Thyroid gland (tissue), 4 donors: ENCODE measurements around the gene POLR3H. TPM values are rescaled to one million over a fixed set of nuclear protein-coding genes. Genes with fewer than 3 reads are reported as not detected.
A peak's percentile ranks its signal among the peaks of the same experiment; 100 is the strongest.

Experiments used
- DNase-seq, 2 donors: peaks; one replicate each; pipeline ENCODE4 v3.0.0-alpha.2; 2019
- H3K27ac ChIP-seq, 3 donors: fragments of 200-600 bp; sonication (generic); 1 replicate in 2 of 3; 2 replicates in 1 of 3; pipeline ENCODE4 v1.5.1; 2016 to 2019; ENCODE audit warnings: mild to moderate bottlenecking in 1 of 3, moderate library complexity in 1 of 3
- H3K27me3 ChIP-seq: fragments of 200-600 bp; sonication (generic); one replicate; pipeline ENCODE4 v1.5.1; 2019
- H3K36me3 ChIP-seq, 2 donors: fragments of 200-600 bp; sonication (generic); one replicate each; pipeline ENCODE4 v1.5.1; 2016 to 2019
- H3K4me1 ChIP-seq, 2 donors: fragments of 200-600 bp; sonication (generic); one replicate each; pipeline ENCODE4 v1.5.1; 2017 to 2019
- H3K4me3 ChIP-seq, 3 donors: fragments of 200-600 bp; sonication (generic); replicated peaks in 1 of 3; 1 replicate in 2 of 3; 2 replicates in 1 of 3; pipeline ENCODE4 v1.5.1; 2016; ENCODE audit warnings: mild to moderate bottlenecking in 1 of 3
- H3K9me3 ChIP-seq: fragments of 200-600 bp; sonication (generic); one replicate; pipeline ENCODE4 v1.5.1; 2017
- POLR2A ChIP-seq, 2 donors: fragments of 450-650 bp; IDR thresholded peaks; one replicate each; pipeline ENCODE4 v1.6.1; 2017; ENCODE audit warnings: antibody characterized with exemption in 2 of 2, mild to moderate bottlenecking in 2 of 2, moderate library complexity in 1 of 2
- WGBS, 2 donors: methylation state at CpG; one replicate each; pipeline ENCODE4 v1.1.5; 2017; 5-methylcytosine and 5-hydroxymethylcytosine counted together
- intact Hi-C: fragments of 100-400 bp; cut with DNase I; formaldehyde crosslinking; loops from one replicate; pipeline ENCODE4 v1.15.1; 2023
- total RNA-seq, 4 donors: library from RNA; depleted of rRNA; stranded (reverse); fragments of >200 nt; gene quantifications; one replicate each; pipeline ENCODE4 v1.2.3, GENCODE V29; 2016
- TF ChIP-seq, protein P1 (sequence below), 6 experiments: fragments of 200-600 bp in 3 of 6; fragments of 450-650 bp in 3 of 6; sonication (generic) in 3 of 6; IDR thresholded peaks; one replicate each; pipeline ENCODE4 v1.5.1; 2016 to 2019; ENCODE audit warnings: antibody characterized with exemption in 6 of 6, mild to moderate bottlenecking in 2 of 6, inconsistent platforms in 1 of 6, moderate library complexity in 1 of 6

The POLR3H gene
- total RNA-seq, 4 donors from 2014 or later = 20.6 to 27.3 (median 25.3) TPM

DNA sequence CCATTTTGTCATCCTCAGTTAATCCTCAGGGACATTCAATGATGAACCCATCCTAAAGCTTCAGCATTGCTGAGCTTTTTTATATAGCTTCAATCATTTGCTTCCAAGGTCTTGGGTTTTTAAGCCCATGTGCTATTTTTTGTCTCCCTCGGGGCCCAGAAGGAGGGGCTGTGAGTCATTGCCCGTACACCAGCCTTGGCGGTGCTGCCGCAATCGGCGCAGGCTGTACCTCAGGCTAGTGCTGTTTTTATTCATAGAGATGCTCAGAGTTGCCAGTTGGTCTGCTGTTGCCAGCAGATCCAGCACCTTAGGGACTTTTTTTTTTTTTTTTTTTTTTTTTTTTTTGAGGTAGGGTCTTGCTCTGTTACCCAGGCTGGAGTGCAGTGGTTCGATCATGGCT lies 39.9 kb downstream of the POLR3H start:
- Histone ChIP-seq H3K27ac (no peak overlapping the region), H3K27me3 (no peaks in the 10 kb centered on the region), H3K36me3 (peaks cover 26 to 35% of the 10 kb centered on the region in 2 donors), H3K4me3 (no peak overlapping the region), H3K9me3 (no peaks in the 10 kb centered on the region), H3K4me1 (no peaks in the 10 kb centered on the region)
- no peak for DNase-seq
- 67 to 87% methylated on average over 7 of the region's 7 CpGs for WGBS, 2 donors
- intact Hi-C loops = no loop called here
- TF ChIP-seq, protein P1, sequence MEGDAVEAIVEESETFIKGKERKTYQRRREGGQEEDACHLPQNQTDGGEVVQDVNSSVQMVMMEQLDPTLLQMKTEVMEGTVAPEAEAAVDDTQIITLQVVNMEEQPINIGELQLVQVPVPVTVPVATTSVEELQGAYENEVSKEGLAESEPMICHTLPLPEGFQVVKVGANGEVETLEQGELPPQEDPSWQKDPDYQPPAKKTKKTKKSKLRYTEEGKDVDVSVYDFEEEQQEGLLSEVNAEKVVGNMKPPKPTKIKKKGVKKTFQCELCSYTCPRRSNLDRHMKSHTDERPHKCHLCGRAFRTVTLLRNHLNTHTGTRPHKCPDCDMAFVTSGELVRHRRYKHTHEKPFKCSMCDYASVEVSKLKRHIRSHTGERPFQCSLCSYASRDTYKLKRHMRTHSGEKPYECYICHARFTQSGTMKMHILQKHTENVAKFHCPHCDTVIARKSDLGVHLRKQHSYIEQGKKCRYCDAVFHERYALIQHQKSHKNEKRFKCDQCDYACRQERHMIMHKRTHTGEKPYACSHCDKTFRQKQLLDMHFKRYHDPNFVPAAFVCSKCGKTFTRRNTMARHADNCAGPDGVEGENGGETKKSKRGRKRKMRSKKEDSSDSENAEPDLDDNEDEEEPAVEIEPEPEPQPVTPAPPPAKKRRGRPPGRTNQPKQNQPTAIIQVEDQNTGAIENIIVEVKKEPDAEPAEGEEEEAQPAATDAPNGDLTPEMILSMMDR (IDR thresholded peaks at IDR 0.05) = no peak
- TF ChIP-seq POLR2A (IDR thresholded peaks at IDR 0.05) = no peak

DNA sequence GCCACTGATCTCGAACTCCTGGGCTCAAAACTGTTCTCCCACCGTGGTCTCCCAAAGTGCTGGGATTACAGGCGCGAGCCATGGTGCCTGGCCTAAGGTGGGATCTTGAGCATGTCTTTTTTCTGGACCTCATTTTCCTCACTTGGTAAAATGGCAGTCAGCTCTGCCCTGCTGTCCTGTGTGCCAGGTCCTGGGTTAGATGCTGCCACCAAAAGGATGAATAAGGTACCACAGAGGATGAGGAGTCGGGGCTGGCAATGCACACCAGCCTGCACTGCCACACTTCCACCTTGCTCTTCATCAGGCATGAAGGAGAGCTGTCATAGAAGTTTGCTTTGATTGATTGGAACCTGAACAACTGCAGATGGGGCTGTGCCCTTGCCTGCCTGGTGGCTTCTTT lies 43.1 kb downstream of the POLR3H start:
- TF ChIP-seq POLR2A (IDR thresholded peaks at IDR 0.05) = no peak
- TF ChIP-seq, protein P1 (IDR thresholded peaks at IDR 0.05) = no peak
- intact Hi-C loops = no loop called here
- 89 to 93% methylated on average over 5 of the region's 5 CpGs for WGBS, 2 donors
- H3K9me3 ChIP-seq = no peaks in the 10 kb centered on the region
- peaks cover 13 to 23% of the 10 kb centered on the region in 2 donors for H3K36me3 ChIP-seq
- no peak overlapping the region for H3K27ac ChIP-seq
- no peak for DNase-seq
- H3K27me3 ChIP-seq = no peaks in the 10 kb centered on the region
- peaks cover 0 to 9% of the 10 kb centered on the region in 2 donors for H3K4me1 ChIP-seq
- H3K4me3 ChIP-seq = no peak overlapping the region

DNA sequence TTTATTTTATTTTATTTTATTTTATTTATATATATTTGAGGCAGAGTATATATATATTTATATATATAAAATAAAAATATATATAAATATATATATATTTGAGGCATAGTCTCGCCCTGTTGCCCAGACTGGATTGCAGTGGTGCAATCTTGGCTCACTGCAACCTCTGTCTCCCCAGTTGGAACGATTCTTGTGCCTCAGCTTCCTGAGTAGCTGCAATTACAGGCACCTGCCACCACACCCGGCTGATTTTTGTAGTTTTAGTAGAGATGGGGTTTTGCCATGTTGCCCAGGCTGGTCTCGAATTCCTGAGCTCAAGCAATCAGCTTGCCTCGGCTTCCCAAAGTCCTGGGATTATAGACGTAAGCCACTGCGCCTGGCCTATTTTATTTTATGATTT lies 44.0 kb downstream of the POLR3H start:
- DNase-seq = peak; percentile 27 to 56
- 64 to 66% methylated on average over 7 of the region's 7 CpGs for WGBS, 2 donors
- TF ChIP-seq POLR2A (IDR thresholded peaks at IDR 0.05) = no peak
- TF ChIP-seq, protein P1 (IDR thresholded peaks at IDR 0.05) = peak in 1 of 6 experiments; percentile 18
- Histone ChIP-seq H3K27ac (no peak overlapping the region), H3K9me3 (no peaks in the 10 kb centered on the region), H3K36me3 (peaks cover 13 to 23% of the 10 kb centered on the region in 2 donors), H3K4me1 (peaks cover 0 to 9% of the 10 kb centered on the region in 2 donors), H3K27me3 (no peaks in the 10 kb centered on the region), H3K4me3 (no peak overlapping the region)
- intact Hi-C loops = no loop called here

DNA sequence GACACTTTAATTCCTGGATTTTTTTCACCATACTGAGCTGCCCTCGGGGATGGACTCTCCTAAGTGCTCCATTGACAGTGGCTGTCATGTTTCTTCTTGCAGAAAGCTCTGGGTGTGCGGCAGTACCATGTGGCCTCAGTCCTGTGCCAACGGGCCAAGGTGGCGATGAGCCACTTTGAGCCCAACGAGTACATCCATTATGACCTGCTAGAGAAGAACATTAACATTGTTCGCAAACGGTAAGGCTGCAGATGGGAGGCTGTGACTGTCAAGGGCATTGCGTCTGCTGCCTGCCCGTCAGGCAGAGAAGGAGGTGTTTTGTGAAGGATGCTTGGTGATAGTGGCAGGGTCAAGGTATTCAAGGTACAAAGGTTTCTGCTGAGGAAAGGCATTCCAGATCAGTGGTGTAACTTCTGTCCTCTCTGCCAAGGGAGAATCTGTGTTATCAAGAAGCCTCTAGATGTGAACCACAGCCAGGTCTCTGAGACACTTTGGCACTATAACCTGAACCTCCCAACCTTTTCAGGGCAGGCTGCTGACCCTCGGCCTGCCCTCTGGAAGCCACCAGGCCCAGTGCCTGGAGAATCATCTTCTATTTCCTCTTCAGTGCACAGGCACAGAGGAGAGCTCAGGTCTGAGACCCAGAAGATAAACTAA lies 44.5 kb downstream of the POLR3H start:
- intact Hi-C loops = no loop called here
- peaks cover 13 to 23% of the 10 kb centered on the region in 2 donors for H3K36me3 ChIP-seq
- H3K27ac ChIP-seq = no peak overlapping the region

DNA sequence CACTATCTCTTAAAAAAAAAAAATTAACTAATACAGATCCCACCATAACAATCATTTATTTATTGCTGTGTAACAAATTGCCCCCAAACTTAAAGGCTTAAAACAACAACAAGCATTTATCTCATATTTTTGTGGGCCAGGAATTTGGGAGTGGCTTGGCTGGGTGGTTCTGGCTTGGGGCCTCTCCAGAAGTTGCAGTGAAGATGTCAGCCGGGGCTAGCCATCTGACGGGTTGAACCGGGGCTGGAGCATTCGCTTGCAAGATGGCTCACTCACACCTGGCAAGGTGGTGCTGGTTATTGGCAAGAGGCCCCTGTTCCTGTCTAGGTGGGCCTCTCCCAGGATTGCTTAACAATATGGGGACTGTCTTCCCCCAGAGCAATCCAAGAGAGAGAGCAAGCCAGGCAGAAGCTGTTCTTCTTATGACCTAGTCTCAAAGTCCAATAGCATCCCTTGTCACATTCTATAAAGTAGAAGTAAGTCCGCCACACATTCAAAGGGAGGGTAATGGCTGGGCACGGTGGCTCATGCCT lies 45.9 kb downstream of the POLR3H start:
- Histone ChIP-seq H3K36me3 (peaks cover 13 to 14% of the 10 kb centered on the region in 2 donors), H3K4me1 (peaks cover 0 to 9% of the 10 kb centered on the region in 2 donors), H3K27ac (peak overlapping the region in 1 of 3 donors; percentile 3)

More for the DNA sequence above, 44.5 kb downstream of the POLR3H start:
- no peak overlapping the region for H3K4me3 ChIP-seq
- H3K27me3 ChIP-seq = no peaks in the 10 kb centered on the region
- 93 to 94% methylated on average over 8 to 10 of the region's 10 CpGs for WGBS, 2 donors
- peaks cover 0 to 9% of the 10 kb centered on the region in 2 donors for H3K4me1 ChIP-seq
- no peaks in the 10 kb centered on the region for H3K9me3 ChIP-seq
- DNase-seq = no peak
- TF ChIP-seq, protein P1 (IDR thresholded peaks at IDR 0.05) = no peak
- no peak for TF ChIP-seq POLR2A (IDR thresholded peaks at IDR 0.05)

More for the DNA sequence above, 45.9 kb downstream of the POLR3H start:
- TF ChIP-seq POLR2A (IDR thresholded peaks at IDR 0.05) = no peak
- TF ChIP-seq, protein P1 (IDR thresholded peaks at IDR 0.05) = no peak
- intact Hi-C loops = no loop called here
- whole genome bisulfite sequencing, 2 donors = 70 to 91% methylated on average over 6 of the region's 6 CpGs
- no peak for DNase-seq
- H3K9me3 ChIP-seq = no peaks in the 10 kb centered on the region
- no peak overlapping the region for H3K4me3 ChIP-seq
- no peaks in the 10 kb centered on the region for H3K27me3 ChIP-seq
